Upper lobe of left lung (tissue), 6 donors: ENCODE measurements around the gene OPRL1. TPM values are rescaled to one million over a fixed set of nuclear protein-coding genes. Genes with fewer than 3 reads are reported as not detected.

ENCODE experiments used
- ATAC-seq, 2 donors: fragments of 200-7000 bp; cut with Tn5 transposase; one replicate each; pipeline ENCODE4 v1.9.1; 2022; ENCODE audit warnings: mild to moderate bottlenecking in 2 of 2, moderate library complexity in 2 of 2; ENCODE audit not compliant: low FRiP score in 2 of 2
- DNase-seq, 2 donors: peaks; one replicate each; pipeline ENCODE4 v3.0.0-alpha.2; 2019 to 2020
- H3K27ac ChIP-seq, 4 donors: fragments of 200-600 bp; sonication (generic); one replicate each; pipeline ENCODE4 v1.5.1; 2016 to 2019
- H3K27me3 ChIP-seq, 4 donors: fragments of 200-600 bp; sonication (generic); one replicate each; pipeline ENCODE4 v1.5.1; 2017 to 2019
- H3K36me3 ChIP-seq, 4 donors: fragments of 200-600 bp; sonication (generic); one replicate each; pipeline ENCODE4 v1.5.1; 2016 to 2019
- H3K4me1 ChIP-seq, 4 donors: fragments of 200-600 bp; sonication (generic); one replicate each; pipeline ENCODE4 v1.5.1; 2018 to 2019
- H3K4me3 ChIP-seq, 4 donors: fragments of 200-600 bp; sonication (generic); one replicate each; pipeline ENCODE4 v1.5.1; 2017 to 2019; ENCODE audit warnings: mild to moderate bottlenecking in 2 of 4, moderate library complexity in 1 of 4
- H3K9me3 ChIP-seq, 4 donors: fragments of 200-600 bp; sonication (generic); one replicate each; pipeline ENCODE4 v1.5.1; 2018 to 2019
- EP300 ChIP-seq, 4 donors: sonication (generic); formaldehyde crosslinking; IDR thresholded peaks; one replicate each; pipeline ENCODE4 v1.5.1; 2017; ENCODE audit warnings: antibody characterized with exemption in 4 of 4, control low read depth in 2 of 4
- POLR2A ChIP-seq, 4 donors: fragments of 450-650 bp; IDR thresholded peaks; one replicate each; pipeline ENCODE4 v1.5.1; 2016 to 2017; ENCODE audit warnings: antibody characterized with exemption in 4 of 4, mild to moderate bottlenecking in 2 of 4
- POLR2AphosphoS5 ChIP-seq, 2 donors: sonication (generic); formaldehyde crosslinking; IDR thresholded peaks; one replicate each; pipeline ENCODE4 v1.5.1; 2017; ENCODE audit warnings: antibody characterized with exemption in 2 of 2
- WGBS, 2 donors: methylation state at CpG; one replicate each; pipeline ENCODE4 v1.1.5; 2017 to 2018; 5-methylcytosine and 5-hydroxymethylcytosine counted together
- total RNA-seq, 6 donors: library from RNA; depleted of rRNA in 4 of 6; stranded (reverse); fragments of >200 nt in 4 of 6; gene quantifications; one replicate each; pipeline versions ENCODE4 v1.1.0 to v1.2.1, GENCODE V29; 2016 to 2021
- TF ChIP-seq, protein P1 (sequence below), 6 experiments: fragments of 450-650 bp in 4 of 6; fragments of 200-600 bp in 2 of 6; sonication (generic) in 2 of 6; IDR thresholded peaks; one replicate each; pipeline ENCODE4 v1.5.1; 2016 to 2019; ENCODE audit warnings: antibody characterized with exemption in 6 of 6
- donor health status: DM: no; HTN: no; CAD: no; lungs with moderate emphysema.
- donor health status: DM: no; HTN: yes; CAD: no; lungs with severe emphysema.

OPRL1 gene
- total RNA-seq, 6 donors from 2014 or later, result 1.7 to 3.1 (median 2.6) TPM

DNA sequence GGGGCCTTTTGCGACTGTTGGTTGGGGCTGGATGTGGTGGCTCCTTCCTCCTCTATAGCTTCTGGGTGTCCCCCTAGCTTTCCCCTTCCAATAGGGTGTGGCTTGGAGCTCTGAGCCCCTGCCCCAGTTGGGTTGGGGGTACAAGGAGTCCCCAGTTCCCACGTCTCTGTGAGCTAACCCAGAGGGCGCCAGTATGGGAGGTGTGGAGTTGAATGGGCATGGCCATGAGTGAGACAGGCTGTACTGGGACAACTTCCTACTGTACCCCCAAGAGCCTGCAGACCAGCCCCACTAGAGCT lies 42.7 kb upstream of the OPRL1 start:
- Histone ChIP-seq H3K9me3 (no peaks in the 10 kb centered on the region), H3K4me1 (peaks cover 42 to 50% (median 45%) of the 10 kb centered on the region in 4 donors), H3K4me3 (no peak overlapping the region), H3K27ac (no peak overlapping the region), H3K36me3 (peaks cover 4 to 35% (median 24%) of the 10 kb centered on the region in 4 donors), H3K27me3 (peaks cover 0 to 28% (median 12%) of the 10 kb centered on the region in 4 donors)
- DNase-seq (no peak), ATAC-seq (no peak)
- WGBS, 2 donors, result 58 to 79% methylated on average over 2 to 3 of the region's 3 CpGs
- no peak for TF ChIP-seq EP300 (IDR thresholded peaks at IDR 0.05)
- TF ChIP-seq POLR2A (IDR thresholded peaks at IDR 0.05), result no peak
- TF ChIP-seq POLR2AphosphoS5 (IDR thresholded peaks at IDR 0.05), result no peak
- TF ChIP-seq, protein P1, sequence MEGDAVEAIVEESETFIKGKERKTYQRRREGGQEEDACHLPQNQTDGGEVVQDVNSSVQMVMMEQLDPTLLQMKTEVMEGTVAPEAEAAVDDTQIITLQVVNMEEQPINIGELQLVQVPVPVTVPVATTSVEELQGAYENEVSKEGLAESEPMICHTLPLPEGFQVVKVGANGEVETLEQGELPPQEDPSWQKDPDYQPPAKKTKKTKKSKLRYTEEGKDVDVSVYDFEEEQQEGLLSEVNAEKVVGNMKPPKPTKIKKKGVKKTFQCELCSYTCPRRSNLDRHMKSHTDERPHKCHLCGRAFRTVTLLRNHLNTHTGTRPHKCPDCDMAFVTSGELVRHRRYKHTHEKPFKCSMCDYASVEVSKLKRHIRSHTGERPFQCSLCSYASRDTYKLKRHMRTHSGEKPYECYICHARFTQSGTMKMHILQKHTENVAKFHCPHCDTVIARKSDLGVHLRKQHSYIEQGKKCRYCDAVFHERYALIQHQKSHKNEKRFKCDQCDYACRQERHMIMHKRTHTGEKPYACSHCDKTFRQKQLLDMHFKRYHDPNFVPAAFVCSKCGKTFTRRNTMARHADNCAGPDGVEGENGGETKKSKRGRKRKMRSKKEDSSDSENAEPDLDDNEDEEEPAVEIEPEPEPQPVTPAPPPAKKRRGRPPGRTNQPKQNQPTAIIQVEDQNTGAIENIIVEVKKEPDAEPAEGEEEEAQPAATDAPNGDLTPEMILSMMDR (IDR thresholded peaks at IDR 0.05), result no peak

DNA sequence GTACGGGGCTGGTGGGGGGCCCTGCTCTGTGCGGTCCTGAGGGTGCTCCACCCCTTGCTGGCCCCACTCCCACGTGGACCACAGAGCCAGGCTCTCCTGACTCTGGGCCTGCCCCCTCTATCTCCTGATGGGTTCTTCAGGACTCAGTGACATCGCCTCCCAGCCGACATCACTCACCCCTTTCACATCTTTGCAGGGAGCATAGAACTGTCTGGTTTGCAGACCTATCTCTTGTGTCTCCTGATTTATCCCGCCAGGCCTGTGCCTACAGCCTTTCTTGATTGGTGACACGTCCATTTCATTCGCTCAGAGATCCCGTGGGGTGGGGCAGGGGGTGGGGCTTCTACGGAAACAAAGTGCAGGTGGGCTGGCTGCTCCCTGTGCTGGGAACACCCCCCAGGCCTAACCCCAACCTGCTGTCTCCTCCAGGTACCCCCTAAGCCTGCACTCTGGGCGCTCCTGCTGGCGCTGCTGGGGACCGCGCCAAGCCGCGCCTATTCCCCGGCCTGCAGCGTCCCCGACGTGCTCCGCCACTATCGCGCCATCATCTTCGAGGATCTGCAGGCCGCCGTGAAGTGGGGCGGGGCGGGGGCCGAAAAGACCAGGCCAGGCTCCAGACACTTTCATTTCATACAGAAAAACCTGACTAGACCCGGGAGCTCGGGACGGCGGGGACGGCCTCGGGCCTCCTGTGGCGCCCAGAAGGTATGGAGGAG lies 42.2 kb upstream of the OPRL1 start:
- Histone ChIP-seq H3K27me3 (peaks cover 0 to 31% (median 12%) of the 10 kb centered on the region in 4 donors), H3K4me1 (peaks cover 45 to 54% (median 49%) of the 10 kb centered on the region in 4 donors), H3K36me3 (peaks cover under 1 to 30% (median 19%) of the 10 kb centered on the region in 4 donors), H3K27ac (peak overlapping the region in 2 of 4 donors; percentile 88 to 89), H3K4me3 (peak overlapping the region in 3 of 4 donors; percentile 49 to 58 (median 53)), H3K9me3 (no peaks in the 10 kb centered on the region)
- DNase-seq (peak in 1 of 2 donors; percentile 85), ATAC-seq (no peak)
- TF ChIP-seq, protein P1 (IDR thresholded peaks at IDR 0.05), result no peak
- TF ChIP-seq POLR2AphosphoS5 (IDR thresholded peaks at IDR 0.05), result no peak
- no peak for TF ChIP-seq EP300 (IDR thresholded peaks at IDR 0.05)
- no peak for TF ChIP-seq POLR2A (IDR thresholded peaks at IDR 0.05)
- WGBS, 2 donors, result 14% methylated on average over 24 to 25 of the region's 36 CpGs

DNA sequence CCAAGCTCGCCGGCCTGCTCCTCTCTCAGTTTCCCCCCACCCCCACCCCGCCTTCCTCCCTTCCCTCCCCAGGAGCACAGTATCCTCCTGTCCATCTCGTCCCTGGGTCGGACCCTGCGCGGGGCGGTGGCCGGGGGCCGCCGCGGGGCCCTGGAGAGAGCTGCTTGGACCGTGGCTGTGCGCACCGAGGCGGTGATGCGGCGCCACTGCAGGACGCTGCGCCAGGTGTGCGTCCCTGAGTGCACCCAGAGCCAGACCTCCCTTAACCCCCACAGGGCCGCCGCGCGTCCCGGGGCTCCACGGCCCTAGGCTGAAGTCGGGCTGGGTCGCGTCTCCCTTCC lies 41.7 kb upstream of the OPRL1 start:
- H3K9me3 ChIP-seq, result no peaks in the 10 kb centered on the region
- peak overlapping the region; percentile 41 to 89 (median 80) for H3K27ac ChIP-seq
- TF ChIP-seq, protein P1 (IDR thresholded peaks at IDR 0.05), result no peak
- no peak for TF ChIP-seq POLR2AphosphoS5 (IDR thresholded peaks at IDR 0.05)
- TF ChIP-seq POLR2A (IDR thresholded peaks at IDR 0.05), result no peak
- TF ChIP-seq EP300 (IDR thresholded peaks at IDR 0.05), result no peak
- no peak for ATAC-seq
- no peak for DNase-seq
- WGBS, 2 donors, result 0 to 7% methylated on average over 2 to 3 of the region's 30 CpGs
- H3K36me3 ChIP-seq, result peaks cover 0 to 24% (median 14%) of the 10 kb centered on the region in 4 donors
- peaks cover 45 to 54% (median 49%) of the 10 kb centered on the region in 4 donors for H3K4me1 ChIP-seq
- peaks cover 0 to 31% (median 12%) of the 10 kb centered on the region in 4 donors for H3K27me3 ChIP-seq
- H3K4me3 ChIP-seq, result peak overlapping the region; percentile 11 to 58 (median 51)

DNA sequence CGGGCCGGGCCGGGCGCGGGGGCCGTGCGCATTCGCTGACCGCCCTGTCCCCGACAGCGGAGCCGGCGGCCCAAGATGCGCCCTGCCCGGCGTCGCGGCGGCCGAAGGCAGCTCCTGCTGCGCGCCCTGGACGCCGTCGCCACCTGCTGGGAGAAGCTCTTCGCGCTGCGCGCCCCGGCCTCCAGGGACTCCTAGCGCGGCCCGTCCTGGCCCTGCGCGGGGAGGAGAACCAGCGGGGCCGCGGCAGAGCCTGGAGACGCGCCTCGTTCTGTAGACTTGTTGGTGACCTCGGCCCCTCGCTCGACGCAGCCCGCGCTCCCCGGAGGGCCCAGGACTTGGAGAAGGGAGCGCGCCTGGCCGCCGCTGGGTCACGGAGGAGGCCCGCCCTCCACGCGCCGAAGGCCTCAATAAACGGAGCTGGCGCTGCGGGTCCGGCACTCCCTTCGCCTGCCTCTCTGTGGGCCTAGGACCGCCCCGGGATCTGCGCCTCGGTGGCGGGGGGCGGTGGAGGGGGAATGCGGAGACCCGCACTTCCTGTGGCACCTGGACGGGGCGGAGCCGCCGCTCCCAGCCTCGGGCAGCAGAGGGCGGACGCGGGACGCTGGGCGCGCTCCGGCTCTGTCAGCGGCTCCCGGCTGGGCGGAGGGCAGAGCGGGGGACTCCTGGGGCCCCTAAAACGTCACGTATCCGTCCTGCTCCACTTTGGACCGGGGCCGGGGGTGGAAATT lies 41.2 kb upstream of the OPRL1 start:
- DNase-seq, result peak; percentile 75 to 96
- TF ChIP-seq, protein P1 (IDR thresholded peaks at IDR 0.05), result peak; percentile 80 to 82 (median 82)
- TF ChIP-seq POLR2AphosphoS5 (IDR thresholded peaks at IDR 0.05) (no peak), POLR2A (IDR thresholded peaks at IDR 0.05) (peak in 1 of 4 donors; percentile 19)
- ATAC-seq, result peak; percentile 88
- Histone ChIP-seq H3K9me3 (no peaks in the 10 kb centered on the region), H3K27ac (peak overlapping the region; percentile 41 to 89 (median 80)), H3K27me3 (peaks cover 0 to 31% (median 12%) of the 10 kb centered on the region in 4 donors), H3K36me3 (peaks cover 0 to 19% (median 10%) of the 10 kb centered on the region in 4 donors), H3K4me1 (peaks cover 45 to 54% (median 49%) of the 10 kb centered on the region in 4 donors), H3K4me3 (peak overlapping the region; percentile 11 to 58 (median 51))
- 0 to 1% methylated on average over 7 to 21 of the region's 91 CpGs for WGBS, 2 donors
